ENCODE data around the gene OR6N2.

GRCh38 chr1:158809256-158809655 lies 28.3 kb upstream of the OR6N2 start:
- TF ChIP-seq, protein P1, sequence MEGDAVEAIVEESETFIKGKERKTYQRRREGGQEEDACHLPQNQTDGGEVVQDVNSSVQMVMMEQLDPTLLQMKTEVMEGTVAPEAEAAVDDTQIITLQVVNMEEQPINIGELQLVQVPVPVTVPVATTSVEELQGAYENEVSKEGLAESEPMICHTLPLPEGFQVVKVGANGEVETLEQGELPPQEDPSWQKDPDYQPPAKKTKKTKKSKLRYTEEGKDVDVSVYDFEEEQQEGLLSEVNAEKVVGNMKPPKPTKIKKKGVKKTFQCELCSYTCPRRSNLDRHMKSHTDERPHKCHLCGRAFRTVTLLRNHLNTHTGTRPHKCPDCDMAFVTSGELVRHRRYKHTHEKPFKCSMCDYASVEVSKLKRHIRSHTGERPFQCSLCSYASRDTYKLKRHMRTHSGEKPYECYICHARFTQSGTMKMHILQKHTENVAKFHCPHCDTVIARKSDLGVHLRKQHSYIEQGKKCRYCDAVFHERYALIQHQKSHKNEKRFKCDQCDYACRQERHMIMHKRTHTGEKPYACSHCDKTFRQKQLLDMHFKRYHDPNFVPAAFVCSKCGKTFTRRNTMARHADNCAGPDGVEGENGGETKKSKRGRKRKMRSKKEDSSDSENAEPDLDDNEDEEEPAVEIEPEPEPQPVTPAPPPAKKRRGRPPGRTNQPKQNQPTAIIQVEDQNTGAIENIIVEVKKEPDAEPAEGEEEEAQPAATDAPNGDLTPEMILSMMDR (IDR thresholded peaks at IDR 0.05) = no peak
- TF ChIP-seq POLR2A (IDR thresholded peaks at IDR 0.05) = no peak
